Stimulated activated CD8-positive, alpha-beta memory T cell treated with anti-CD3 and anti-CD28 coated beads, Interleukin-15, amount 100 ng/mL, for 48 hours (primary cell): ENCODE measurements around the gene ARL5C.

Experiments
- DNase-seq, 2 donors: peaks; one replicate each; pipeline ENCODE4 v3.0.0-alpha.2; 2020; ENCODE audit warnings: low read depth in 2 of 2

ARL5C gene, protein sequence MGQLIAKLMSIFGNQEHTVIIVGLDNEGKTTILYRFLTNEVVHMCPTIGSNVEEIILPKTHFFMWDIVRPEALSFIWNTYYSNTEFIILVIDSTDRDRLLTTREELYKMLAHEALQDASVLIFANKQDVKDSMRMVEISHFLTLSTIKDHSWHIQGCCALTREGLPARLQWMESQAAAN

DNA sequence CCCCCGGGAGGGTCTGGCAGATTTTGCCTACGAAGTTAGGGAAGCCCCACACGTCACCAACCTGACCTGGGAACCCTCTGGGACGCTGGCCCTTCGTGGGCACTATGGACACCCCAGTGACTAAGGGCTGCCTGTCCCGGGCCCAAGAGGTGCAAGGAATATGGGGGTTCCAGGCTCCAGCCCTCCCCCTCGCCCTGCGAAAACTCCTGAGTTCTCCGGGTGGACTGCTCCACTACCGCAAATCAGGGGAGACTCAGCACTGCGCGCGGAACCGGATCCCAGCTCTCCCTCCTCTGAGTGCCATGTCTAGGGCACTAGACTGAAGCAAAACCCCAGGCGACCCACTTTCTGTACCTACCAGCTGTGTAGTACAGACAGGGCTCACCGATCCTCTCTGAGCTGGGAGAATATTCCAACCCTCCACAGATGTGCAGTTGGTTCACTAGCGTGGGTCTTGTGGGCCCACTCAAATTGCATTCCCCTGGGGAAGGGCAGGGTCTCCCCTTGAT, at the start of gene ARL5C:
TSS of gene ARL5C (minus strand) at position 321 of the 509 bp plus-strand sequence. CDS start 401 bp downstream, outside the sequence.
- no peak for DNase-seq

DNA sequence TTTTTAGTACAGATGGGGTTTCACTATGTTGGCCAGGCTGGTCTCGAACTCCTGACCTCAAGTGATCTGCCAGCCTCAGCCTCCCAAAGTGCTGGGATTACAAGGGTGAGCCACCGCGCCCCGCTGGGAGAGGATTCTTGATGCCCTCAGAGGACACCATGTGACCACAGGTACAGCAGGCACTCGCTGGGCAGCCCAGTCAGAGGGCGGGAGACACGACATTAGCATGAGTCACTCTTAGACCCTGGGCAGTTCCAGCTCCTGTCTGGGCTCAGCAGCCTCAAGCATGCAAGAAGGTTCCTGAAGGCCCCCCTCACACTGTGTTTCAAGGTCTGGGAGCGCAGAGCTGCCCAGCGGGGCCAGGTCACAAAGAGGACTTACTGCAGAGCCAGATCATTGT, 47.9 kb upstream of the ARL5C start:
- DNase-seq: no peak

DNA sequence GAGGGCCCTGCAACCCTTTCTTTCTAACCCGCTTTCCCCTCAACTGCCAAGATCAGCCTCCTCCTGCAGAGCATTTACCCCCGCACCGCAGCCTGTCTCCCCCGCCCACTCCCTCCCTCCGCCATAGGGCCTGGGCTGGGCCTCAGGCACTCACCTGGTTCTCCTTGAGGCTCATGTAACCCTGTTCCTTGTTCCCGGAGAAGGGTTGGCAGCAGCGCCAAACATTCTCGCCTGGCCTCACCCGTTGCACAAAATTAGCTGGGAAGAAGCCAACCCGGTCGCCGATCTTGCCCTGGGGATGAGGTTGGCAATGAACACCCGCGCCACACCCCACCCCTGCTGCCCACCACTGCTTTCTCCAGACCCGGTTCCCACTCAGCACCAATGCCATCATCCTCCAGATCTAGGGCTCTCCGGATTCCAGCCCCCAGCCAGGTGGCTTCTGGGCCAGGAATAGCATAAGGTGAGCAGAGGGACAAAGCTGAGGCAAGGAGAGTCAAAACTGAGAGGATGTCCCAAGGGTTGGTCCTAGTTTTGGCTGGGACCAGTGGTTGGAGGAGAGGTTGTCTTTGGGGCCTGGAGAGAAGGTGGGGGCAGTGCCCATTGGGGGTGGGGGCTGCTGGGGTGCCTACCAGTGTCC, 47.0 kb upstream of the ARL5C start:
- DNase-seq: no peak

DNA sequence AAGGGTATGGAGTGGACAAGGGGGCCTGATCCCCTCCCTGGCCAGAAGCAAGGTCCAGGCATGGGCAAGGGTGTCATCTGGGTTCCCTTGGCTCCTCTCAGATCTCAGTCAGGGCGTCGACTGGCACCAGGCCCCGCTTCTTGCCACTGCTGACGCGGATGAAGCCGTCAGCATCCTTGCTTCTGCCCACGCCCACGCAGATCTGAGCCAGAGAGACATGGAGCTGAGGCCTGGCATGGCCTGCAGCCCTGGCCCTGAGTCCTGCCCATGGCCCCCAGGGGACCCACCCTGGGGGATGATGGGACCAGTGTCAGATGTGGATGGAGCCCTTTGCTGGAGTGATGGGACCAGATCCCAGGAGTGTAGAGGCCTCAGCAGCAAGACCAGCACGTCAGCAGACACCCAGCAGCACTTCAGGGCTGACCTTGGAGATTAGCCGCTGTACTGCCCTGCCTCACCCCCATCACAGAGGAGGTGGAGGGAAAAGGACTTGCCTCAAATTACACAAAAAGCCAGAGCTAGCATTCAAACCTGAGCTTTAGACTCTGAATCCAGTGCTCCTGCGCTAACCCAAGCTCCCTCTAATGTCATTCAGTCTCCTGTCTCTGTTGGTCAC, 46.3 kb upstream of the ARL5C start:
- DNase-seq: no peak

DNA sequence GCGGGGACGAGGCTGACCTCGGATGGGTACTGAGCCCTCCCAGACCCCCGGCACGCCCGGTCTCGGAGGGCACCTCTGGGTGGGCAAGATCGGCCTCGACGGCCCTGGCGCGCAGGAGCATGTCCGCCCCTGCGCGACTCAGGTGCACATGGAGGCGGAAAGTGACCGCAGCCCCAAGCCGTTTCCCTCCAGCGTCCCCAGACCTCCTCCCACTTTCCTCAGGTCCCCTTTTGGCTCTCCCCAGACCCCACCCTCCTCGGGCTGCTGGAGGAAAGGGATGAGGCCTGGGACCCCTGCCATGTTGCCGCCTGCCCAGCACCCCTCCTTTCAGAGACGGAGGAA, 44.1 kb upstream of the ARL5C start:
- DNase-seq: no peak

DNA sequence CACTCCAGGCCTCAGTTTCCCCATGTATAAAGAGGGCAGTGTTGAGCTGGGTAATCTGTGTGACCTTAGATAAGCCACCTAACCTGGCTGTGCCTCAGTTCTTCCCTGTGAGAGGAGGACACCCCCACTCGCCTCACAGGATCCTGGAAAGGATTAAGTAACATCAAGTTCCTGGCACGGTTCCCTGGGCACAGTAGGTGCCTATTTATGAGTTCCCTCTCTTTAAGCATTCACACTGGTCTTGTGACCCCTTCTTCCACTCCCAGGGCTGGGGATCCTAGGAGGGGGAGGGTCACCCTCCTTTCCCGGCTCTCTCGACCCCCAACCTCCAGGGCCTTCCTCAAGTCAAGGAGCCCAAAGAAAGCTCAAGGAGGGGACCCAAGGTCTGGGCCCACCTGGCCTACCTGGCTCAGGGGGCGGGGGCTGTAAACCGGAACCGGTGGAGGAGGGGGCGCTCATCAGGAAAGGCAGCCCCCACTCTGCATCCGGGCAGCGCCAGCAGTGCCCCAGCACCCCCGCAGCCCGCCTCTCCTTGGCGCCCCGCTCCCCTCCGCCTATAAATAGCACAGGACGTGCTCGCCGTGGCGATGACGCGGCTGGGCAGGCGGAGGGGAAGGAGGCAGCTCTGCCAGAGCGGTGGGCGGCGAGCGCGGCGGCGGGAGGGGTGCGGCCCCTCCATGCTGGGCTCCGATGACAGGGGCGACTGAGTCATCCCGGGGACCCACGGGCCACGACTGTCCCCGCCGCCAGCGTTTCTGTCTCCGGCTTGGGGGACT, 43.5 kb upstream of the ARL5C start:
- DNase-seq: peak; percentile 70 to 74

DNA sequence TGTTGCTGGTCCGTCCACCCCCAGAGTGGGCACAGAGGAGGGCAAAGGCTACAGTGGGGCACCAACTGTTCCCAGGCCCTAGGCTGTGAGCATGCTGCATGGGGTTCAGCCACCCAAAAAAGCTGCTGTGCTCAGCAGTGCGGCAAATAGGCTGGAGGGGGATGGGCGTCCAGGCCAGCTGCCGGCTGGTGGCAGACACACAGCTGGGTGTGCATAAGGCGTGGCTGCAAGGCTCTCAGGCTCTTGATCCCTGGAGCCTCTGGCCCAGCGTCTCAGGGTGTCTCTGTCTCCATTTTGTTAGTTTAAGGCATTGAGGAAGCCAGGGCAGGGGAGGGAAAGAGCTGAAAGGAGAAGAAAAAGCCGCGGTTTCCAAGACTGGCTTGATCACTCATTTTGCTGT, 42.9 kb upstream of the ARL5C start:
- DNase-seq: no peak

DNA sequence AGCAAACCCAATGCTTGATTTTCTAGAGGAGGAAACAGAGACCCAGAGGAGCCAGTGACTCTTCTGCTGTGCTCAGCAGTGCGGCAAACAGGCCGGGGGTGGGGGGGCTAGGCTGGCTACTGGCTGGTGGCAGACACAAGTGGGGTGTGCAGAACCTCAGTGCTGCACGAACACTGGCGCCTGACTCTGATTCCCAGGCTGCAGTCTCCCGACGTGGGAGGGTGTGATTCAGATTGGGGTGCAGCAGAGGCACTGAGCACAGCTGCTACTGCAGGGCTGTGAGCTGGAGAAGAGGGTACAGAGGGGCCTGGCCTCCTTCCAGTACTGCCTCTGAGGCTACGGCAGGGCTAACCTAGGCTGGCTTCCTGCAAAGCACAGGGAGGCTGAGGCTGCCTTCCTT, 42.2 kb upstream of the ARL5C start:
- no peak for DNase-seq

DNA sequence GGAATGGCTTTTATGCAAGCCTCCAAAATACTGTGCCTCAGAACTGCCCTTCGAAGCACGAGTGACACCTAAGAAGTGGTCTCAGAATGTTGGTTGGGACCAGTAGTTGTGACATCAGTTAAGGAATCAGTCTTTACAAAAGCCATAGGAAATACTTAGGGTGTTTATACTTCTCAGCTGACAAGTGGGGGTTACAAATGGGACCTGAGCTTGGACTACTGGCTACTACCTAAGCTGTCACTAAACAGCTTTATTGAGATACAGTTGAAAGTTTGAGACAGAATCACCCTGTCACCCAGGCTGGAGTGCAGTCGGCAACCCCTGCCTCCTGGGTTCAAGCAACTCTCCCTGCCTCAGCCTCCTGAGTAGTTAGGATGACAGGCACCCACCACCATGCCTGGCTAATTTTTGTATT, 39.2 kb upstream of the ARL5C start:
- no peak for DNase-seq

DNA sequence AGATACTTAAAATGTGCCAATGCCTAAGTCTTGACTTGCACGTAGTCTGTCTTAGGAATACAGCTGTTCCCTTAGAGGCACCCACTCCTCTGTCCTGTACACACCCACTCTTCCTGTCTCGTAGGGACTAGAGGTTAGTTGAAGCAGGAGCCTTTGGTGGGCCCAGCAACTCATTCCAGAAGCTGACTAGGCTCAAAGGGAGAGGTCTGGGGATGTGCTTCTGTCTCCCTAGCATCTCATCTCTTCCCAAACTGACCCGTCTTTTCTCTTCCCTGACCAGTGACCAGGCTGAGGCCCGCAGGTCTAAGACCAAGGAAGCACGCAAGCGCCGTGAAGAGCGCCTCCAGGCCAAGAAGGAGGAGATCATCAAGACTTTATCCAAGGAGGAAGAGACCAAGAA, 38.3 kb upstream of the ARL5C start:
- no peak for DNase-seq

DNA sequence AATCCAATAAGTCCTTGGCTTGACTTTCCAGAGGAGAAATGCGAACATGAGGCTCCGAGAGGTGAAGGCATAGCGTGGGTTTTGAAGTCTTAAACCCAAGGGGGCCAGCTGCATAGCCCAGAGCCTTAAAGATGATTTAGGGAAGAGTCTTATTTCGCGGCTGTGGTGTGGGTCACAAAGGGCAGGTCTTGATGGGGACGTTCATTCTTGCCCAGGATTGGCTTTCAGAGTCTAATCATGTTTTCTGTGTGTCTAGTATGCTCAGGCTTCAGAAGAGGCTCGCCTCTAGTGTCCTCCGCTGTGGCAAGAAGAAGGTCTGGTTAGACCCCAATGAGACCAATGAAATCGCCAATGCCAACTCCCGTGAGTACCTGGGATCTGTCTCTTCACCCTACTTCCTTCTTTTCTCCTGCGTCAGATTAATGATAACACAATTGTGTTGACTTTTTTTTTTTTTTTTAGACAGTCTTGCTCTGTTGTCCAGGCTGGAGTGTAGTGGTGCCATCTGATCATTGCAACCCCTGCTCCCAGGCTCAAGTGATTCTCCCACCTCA, 35.1 kb upstream of the ARL5C start:
- DNase-seq: no peak

DNA sequence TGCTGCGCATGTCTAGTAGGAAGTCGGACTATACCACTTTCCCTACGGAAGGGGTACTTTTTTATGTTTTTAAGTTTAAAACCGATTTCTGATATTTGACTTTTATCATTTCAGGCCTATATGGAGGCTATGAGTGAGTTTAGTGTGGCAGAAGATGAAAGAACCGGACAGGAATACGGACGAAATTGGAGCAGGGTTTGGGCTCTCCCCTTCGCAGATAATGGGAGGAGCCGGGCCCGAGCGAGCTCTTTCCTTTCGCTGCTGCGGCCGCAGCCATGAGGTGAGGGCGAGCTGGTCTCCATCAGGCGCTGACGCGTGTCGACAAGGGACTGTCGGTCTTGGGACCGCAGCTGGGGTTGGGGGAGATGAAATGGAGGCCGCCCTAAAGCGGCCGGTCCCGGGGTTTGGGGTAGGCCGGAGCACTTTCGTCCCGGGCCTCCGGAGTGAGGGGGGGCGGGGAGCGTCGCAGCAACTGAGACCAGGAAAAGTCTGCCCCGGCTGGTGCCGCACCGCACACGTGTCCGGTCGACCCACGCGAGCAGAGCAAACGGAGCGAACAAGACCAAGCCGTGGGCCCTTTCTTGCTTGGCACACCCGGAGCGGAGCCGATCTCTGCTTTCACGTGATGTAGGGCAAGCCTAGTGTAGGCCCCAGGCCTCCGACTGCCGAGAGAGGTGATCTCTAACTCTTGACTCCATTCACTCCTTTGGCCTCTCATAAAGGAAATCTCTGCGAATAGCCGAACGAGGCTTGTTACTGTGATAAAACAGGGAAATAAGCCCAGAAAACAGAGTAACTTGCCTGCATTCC, 34.3 kb upstream of the ARL5C start, which contains the start of gene RPL19:
TSS of gene RPL19 (plus strand) at position 214 of the 810 bp plus-strand sequence. CDS start at position 276, 62 bp downstream.
- DNase-seq: peak; percentile 60 to 63

DNA sequence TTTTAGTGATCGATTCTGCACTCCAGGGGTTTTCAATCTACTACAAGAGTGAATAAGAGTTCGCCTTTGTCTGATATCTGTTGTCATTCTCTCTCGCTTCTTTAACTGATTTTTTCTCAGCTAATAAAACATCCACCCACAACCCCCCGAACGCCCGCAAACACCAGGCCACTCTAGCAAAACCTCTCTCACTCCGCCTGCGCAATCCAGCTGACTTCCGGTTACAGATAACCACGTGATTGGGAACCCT, 33.8 kb upstream of the ARL5C start:
- DNase-seq: peak; percentile 82

DNA sequence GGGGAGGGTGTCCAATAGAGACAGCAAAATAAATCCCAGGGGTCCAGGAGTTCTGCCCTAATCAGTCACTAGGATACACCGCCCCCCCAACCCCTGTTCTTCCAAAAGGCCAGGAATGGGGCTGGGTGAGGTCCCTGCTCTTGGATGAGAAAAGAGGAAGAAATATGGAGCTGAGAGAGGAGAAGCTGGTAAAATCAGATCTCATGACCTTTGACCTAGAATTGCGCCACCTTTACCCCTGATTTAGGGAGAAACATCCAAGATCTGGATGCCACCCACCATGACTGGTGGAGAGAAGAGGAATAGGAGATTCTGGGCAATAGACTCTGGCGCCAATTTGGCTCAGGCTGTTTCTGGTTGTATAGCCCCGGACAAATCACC, 32.2 kb upstream of the ARL5C start:
- DNase-seq: no peak

DNA sequence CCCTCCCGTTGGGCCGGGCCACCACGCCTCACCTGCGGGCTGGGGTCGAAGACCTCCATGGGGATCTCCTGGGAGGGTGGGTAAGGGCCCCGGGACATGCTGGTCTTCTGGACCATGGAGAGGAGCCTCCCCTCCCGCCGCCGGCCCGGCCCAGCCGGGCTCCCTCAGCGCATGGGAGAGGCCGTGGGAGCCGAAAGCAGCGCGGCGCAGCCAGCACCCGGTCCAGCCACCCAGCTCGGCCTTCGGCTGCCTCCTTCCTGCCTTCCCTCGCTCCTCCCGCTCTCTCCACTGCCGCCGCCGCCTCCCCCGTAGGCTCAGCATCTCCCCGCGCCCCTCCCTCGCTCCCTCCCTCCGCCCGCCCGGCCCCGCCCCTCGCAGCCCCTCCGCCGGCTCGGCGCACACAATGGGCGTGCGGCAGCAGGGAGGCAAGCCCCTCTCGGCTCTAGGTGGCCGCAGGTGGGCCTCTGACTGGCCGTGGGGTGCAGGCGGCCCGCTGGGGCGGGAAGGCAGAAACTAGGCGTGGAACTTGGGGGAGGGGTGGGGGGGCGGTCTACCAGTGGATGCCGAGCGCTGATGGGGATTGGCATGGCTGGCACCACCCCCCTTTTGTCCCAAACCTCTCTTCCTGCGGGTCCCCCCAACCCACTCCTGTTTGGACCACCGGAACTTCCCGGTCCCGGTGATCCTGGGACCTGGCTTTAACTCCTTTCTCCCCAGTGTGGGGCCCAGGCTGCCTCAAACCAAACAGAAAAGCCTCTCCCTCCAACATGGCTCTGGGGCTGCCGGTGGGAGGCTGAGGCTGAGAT, 31.6 kb upstream of the ARL5C start, which contains the start of gene CACNB1:
TSS of gene CACNB1 (minus strand) at position 290 of the 806 bp plus-strand sequence. CDS start at position 116, 174 bp downstream.
- peak; percentile 60 to 64 for DNase-seq

DNA sequence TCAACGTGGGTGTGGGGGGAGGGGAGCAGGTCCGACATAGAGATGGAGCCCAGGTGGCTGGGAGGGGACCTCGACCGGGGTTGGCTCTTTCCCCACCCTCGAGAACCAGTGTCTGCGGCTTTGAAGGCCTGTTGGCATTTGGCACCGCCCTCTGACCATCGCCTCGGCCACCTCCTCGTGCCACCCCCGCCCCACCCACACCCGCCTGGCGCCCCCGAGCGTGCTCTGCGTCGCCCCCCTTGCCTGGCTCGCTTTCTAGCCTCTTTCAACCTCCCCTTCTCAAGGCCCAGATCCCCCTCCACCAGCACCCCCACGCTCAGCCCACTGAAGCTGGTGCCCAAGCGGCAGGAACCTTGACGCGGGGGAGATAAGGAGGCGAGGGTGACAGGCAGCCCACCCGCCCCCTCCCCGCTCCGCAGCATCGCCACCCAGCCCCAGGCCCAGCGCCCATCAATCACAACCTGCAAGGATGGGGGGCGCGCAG, 30.9 kb upstream of the ARL5C start:
- DNase-seq: no peak

DNA sequence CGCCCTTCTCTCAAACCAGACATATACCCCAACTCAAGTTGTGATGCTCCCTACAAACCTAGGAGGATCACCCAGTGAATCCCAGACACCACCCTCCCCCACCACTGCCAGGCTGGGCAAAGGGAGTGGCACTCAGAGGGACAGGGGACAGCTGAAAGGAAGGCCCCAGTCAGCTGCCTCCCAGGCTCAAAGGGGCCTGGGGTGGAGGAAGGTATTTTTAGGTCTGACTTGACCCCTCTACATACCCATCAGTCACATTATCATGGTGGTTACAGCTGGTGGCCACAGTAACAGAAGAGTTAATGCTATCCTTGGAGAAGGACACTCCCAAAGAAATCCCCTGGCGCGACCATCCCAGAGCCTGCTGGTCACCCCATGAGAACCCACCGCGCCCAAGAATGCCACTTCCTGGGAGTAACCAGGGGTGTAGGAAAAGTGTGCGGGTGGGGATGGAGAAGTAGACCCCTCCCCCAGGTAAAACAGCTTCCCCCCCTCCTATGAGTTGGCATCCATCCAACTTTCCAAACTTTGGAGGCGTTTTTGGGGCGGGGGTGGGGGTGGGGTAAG, 30.4 kb upstream of the ARL5C start:
- no peak for DNase-seq

DNA sequence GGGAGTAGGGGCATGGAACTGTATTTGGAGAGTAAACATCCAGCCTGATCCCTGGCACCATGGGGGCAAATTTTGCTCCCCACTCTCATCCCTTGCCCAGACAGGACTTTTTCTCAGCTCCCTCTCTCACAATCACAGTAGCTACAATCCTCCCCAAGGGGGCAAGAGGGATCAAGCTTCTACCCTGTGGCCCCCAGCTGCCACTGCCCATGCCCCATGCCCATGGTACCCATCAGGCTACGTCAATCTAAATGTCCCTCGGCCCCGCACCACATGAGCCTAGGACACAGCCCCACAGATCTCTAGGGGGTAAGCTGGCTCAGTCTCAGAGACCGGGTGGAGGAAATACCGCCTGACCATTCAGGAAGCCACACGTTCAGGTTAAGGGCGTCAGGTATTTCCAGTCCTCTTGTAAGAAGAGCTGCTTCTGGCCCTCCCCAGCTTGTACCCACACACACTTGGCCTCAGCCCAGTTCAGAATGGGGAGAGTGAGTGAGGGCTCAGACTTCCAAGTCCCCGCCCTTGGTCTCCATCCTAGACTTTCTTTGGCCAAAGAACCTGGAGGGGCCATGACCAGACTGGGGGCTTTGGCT, 29.7 kb upstream of the ARL5C start:
- no peak for DNase-seq

DNA sequence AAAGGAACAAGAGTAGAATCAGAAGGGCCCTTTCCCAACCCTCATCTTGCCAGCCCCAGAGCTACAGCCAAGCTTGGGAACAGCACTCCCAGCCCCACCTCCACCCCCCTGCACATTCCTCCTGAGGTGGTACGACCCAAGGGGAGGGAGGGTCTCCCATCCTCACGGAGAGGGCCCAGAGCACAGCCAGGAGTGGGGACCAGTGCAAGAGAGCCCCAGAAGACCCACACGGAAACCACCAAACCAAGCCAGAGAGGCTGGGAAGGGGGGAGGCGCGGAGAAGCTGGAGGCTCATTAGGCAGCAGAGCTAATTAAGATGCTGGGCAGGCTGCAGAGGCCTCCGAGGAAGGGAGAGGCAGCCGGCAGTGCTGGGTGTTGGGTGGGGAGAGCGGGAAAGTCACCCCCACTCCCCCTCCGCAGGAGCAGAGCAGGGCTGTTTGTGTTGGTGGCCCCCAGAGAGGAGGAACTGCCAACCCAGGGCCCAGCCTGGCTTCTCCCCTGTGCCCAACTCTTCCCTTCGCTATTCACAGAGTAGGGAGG, 29.1 kb upstream of the ARL5C start:
- DNase-seq: no peak
